ENCODE results near the gene METTL15.
"Not testable (repeated sequence)": the region's sequence is repeated elsewhere in the genome, so short reads cannot be mapped to it uniquely, and the experiment has no call there.

Gene METTL15

GRCh38 chr11:28342716-28343115 lies 234.5 kb downstream of the METTL15 start:
- no peak for DNase-seq
- in situ Hi-C loops (cut with HindIII; ENCODE audit: low pct_ligation_motif_present, low pct_unique_long_range_greater_than_20kb, low sequenced_read_pairs) = no loop called here

DNA sequence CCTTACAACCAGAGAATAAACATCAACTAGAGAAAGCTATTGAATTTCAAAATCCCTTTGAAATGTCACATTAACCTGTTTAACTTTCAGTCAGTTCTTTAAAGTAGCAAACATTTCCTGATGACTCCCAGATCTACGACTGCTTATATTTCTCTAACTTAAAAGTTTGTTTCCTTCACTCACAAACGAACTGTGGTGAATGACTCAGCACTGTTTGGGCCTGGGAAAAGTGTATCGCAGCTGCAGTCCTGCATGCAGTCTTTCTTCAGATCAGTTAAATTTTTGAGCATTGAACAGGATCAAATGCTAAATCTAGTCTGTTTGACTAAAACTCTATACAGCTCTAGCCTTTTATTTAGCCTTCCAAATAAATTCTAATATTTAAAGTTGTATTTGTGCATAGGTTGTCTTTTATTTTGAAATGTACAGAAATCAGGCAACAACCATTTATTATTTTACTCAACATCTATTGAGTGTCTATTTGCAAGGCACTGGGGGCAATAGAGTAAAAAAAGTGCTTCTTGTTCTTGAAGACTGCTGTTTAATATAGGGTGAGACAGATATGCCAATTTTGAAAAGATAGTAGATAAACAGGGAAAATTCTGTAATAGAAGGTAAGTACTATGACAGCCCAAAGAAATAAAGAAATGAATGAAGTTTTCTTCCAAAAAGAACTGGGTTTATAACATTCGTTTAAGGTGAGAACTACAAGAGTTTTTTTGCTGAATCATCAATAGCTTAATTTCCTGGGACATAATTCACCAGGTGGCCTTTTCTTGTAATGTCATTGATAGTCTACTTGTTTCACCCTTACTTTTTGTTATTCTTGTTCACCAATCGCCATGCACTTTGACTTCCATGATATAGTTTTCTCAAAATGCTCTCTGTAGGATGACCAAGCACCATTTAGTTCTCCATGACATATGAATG lies 235.4 kb downstream of the METTL15 start:
- in situ Hi-C loops (cut with HindIII; ENCODE audit: low pct_ligation_motif_present, low pct_unique_long_range_greater_than_20kb, low sequenced_read_pairs) = no loop called here
- peak; percentile 54 for DNase-seq

GRCh38 chr11:28346209-28346608 lies 238.0 kb downstream of the METTL15 start:
- in situ Hi-C loops (cut with HindIII; ENCODE audit: low pct_ligation_motif_present, low pct_unique_long_range_greater_than_20kb, low sequenced_read_pairs) = no loop called here

GRCh38 chr11:28346721-28347120 lies 238.5 kb downstream of the METTL15 start:
- no peak for DNase-seq
- in situ Hi-C loops (cut with HindIII; ENCODE audit: low pct_ligation_motif_present, low pct_unique_long_range_greater_than_20kb, low sequenced_read_pairs) = no loop called here

More at GRCh38 chr11:28346209-28346608, 238.0 kb downstream of the METTL15 start:
- no peak for DNase-seq

- no peak for DNase-seq
- in situ Hi-C loops (cut with HindIII; ENCODE audit: low pct_ligation_motif_present, low pct_unique_long_range_greater_than_20kb, low sequenced_read_pairs) = no loop called here
These were observed 239.2 kb downstream of the METTL15 start for GRCh38 chr11:28347371-28347770.

GRCh38 chr11:28350216-28350615 lies 242.0 kb downstream of the METTL15 start:
- in situ Hi-C loops (cut with HindIII; ENCODE audit: low pct_ligation_motif_present, low pct_unique_long_range_greater_than_20kb, low sequenced_read_pairs) = no loop called here
- no peak for DNase-seq

- in situ Hi-C loops (cut with HindIII; ENCODE audit: low pct_ligation_motif_present, low pct_unique_long_range_greater_than_20kb, low sequenced_read_pairs) = no loop called here
- no peak for DNase-seq
These were observed 245.8 kb downstream of the METTL15 start for GRCh38 chr11:28353991-28354390.

GRCh38 chr11:28366549-28367346 lies 258.6 kb downstream of the METTL15 start:
- DNase-seq = no peak
- in situ Hi-C loops (cut with HindIII; ENCODE audit: low pct_ligation_motif_present, low pct_unique_long_range_greater_than_20kb, low sequenced_read_pairs) = no loop called here

DNA sequence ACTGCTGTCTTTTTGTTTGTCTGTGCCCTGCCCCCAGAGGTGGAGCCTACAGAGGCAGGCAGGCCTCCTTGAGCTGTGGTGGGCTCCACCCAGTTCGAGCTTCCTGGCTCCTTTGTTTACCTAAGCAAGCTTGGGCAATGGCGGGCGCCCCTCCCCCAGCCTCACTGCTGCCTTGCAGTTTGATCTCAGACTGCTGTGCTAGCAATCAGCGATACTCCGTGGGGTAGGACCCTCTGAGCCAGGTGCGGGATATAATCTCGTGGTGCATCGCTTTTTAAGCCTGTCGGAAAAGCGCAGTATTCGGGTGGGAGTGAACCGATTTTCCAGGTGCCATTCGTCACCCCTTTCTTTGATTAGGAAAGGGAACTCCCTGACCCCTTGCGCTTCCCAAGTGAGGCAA lies 269.9 kb downstream of the METTL15 start:
- DNase-seq; in situ Hi-C loops (cut with HindIII; ENCODE audit: low pct_ligation_motif_present, low pct_unique_long_range_greater_than_20kb, low sequenced_read_pairs): not testable (repeated sequence)

All from ACHN (cell line).